GM18868 (cell line): ENCODE results near the gene SPRR1A.

Source experiments
- ATAC-seq: cut with Tn5 transposase; IDR thresholded peaks from one replicate; pipeline ENCODE4 v1.9.1; 2021; ENCODE audit warnings: mild to moderate bottlenecking, moderate library complexity; ENCODE audit not compliant: unreplicated experiment

The SPRR1A gene, protein sequence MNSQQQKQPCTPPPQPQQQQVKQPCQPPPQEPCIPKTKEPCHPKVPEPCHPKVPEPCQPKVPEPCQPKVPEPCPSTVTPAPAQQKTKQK

DNA sequence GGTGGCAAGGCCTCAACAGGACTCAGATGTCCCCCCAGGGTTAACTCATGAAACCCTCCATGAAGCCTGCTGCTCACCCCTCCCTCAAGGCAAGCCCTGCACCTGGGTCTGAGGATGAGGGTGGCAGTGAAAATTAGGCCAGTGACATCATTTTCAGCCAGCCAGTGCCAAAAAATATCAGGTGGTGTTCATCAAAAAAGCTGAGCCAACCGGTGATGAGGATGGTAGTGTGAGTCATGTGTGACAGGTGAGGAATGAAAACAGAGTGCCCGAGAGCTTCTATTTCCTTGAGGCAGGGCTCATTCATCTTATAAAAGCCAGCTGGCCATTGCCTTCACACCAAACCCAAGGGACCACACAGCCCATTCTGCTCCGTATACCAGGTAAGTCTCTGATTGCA is at the start of gene SPRR1A:
SPRR1A (plus strand) TSS at position 339 of the 400 bp plus-strand sequence. CDS start 1,150 bp downstream, outside the sequence.
- ATAC-seq = no peak

DNA sequence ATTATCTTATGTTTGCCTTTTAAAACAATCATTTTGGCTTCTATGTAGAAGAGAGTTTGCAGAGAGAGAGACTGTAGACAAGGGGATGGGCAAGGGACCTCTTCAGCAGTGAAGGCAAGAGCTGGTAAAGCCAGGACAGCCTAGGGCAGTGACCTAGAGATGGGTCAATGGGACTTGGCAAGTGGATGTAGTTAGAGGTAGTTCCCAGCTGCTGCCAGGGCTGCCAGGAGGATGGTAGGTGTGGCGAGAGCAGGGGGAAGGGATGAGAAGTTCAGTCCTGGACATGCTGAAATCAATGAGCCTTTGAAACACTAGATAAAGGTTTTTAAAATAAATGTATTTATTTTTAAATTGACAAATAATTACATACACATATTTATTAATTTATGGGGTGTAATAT is 43.3 kb upstream of the SPRR1A start:
- no peak for ATAC-seq

DNA sequence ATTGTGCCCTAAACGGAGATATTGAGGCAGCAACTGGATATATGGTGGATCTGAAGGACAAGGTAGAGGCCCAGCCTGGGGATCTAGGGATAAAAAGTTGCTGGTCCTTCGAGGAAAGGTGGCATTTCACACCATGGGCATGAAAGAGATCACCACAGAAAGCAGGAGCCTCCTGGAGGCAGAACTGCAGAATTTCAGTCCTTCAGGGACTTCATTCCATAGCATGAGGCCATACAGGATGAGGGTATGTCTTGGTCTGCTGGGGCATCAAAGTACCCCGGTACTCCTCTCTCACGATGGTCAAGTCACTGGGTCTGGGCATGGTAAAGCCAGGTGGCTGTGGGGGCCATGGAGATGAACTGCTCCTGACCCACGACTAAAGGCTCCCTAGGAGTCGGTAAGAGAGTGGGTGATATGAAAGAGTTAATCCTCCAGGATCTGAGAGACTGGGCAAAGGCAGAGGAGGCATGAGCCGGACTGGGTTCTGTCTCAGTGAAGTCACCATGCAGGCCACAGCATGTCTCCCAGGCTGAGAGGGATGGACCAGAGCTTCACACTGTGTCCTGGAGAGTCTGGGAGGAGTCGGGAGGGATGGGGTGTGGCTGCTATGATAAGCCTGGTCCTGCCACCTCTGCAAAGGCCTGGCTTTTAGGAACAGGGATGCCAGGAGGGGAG is 42.7 kb upstream of the SPRR1A start:
- ATAC-seq = no peak

DNA sequence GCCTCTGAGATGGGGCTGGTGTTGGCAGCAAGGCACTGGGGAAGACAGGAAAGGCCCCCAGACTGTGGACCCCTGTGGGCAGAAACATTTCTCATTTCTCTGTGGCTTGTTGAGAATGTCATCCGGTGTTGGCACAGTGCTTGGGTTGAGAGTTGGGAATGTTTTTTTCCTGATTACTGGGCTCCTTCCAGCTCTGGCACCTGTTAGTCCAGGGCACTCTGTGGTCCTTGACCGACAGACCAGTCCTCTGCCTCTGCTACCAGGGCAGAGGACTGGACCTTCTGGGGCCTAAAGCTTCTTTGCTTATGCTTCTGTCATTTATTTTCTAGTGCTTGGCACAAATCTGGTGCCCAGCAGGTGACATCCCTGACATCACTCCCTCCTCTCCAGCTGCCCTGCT is 41.7 kb upstream of the SPRR1A start:
- no peak for ATAC-seq

DNA sequence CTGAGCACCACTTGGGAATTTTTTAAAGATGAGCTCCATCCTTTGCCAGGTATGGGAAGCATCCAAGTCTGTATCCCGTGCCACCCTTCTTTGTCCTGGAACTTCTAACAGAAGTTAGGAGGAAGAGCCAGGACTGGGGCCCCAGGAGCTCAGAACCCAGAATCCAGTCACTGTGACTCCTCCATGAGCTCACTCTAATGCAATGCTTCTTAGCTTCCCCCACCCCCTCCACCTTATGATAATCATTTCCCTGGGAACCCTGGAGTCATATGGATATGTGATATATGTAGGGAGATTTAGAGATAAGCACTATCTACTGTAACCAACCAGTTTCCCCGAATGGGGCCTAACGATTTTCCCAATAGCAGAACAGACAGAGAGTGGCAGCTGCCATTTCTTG is 37.6 kb upstream of the SPRR1A start:
- no peak for ATAC-seq

DNA sequence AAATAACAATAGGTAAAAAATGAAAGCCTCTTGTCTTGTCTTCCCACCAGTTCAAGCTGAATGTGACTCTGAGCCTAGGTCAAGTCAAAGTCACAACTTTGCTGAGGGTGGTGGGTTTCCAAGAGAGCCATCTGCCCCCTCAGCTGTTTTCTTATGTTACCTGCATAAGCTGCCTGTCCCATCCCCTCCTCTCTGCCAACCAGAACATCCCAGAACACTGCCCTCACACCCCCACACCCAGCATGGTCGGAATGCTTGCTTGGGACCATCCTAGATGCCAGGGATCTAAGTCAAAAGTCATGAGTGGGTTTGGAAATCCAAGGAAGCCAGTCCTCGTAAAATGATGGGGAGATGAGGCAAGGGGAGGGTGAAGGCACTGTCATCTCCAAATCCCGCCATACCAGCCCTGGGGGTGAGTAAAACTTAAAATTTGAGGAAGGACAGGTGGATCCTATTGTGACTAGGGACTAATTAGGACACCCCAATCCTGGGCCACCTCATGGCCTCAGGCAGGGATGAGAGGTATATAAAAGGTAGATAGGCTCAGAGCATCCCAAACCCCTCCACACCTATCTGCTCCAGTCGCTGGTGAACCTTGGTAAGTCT is 37.1 kb upstream of the SPRR1A start, which contains the start of gene SPRR5:
SPRR5 (plus strand) TSS at position 556 of the 606 bp plus-strand sequence. CDS start 1,349 bp downstream, outside the sequence.
- ATAC-seq = no peak

DNA sequence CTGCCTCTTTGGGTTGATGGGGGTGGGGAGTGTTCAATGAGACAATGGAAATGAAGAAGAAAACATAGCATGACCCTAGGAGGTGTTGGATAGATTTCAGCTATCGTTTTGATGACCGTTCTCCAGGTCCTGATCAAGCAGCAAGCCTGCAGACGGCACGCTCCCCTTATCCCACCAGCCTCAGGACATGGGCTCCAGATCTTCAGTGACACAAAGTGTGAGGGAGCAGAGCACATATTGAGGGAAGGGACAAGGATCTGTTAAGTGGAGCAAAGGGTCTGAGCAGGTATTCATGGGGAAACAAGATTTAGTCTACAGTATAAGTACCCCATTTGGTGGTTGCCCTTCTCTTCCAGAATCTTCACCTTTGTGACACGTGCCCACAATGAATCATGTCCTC is 32.2 kb upstream of the SPRR1A start:
- ATAC-seq = no peak

DNA sequence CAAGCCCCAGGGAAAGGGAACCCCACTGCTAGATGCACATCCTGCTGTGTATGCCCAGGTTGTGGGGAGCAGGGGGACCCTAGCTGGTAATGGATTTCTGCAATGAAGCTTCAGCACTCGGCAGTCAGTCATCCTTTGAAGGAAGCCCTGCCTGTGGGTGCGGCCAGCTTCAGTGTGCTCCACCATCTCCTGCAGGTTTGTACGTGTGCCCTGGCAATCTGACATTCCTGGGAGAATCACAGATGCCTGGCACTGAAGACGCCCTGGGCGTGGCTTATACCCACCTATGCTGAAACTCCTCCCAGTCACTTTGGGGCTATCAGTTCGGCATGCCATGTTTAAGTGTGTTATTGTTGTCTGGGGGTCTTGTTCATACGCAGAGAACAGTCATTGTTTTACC is 30.1 kb upstream of the SPRR1A start:
- no peak for ATAC-seq

DNA sequence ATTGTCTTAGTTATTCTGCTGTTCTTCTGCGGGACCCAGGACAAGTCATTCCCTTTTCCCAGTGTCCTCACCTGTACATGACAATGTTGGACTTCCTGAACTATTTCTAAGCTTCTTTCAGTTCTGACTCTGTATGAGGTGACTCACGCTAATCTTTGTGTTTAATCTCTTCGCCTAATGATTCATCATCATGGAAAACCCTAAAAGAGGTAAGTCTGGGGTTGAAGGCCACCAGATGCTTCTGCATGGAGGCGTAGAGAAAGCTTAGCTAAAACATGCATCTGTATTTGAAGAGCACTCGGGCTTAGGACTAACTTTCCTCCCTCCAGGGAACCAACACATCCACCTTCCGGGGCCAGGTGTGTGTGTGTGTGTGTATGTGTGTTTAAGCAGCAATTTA is 29.4 kb upstream of the SPRR1A start:
- ATAC-seq = no peak

DNA sequence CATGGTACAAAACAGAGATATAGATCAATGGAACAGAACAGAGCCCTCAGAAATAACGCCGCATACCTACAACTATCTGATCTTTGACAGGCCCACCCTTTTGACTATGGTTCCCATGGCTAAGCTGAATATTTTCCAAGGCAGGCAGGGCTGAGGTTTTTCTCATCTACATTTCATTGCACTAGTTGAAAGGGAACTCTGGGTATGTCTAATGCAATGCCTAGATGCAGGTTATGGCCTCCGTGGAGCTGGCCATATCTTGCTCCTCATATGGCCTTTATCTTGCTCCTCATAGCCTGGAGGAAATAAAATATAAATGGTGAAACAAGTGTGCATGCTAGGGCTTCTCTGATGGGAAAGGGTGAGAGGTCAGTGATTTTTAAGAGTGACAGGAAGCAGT is 26.3 kb upstream of the SPRR1A start:
- ATAC-seq = no peak

DNA sequence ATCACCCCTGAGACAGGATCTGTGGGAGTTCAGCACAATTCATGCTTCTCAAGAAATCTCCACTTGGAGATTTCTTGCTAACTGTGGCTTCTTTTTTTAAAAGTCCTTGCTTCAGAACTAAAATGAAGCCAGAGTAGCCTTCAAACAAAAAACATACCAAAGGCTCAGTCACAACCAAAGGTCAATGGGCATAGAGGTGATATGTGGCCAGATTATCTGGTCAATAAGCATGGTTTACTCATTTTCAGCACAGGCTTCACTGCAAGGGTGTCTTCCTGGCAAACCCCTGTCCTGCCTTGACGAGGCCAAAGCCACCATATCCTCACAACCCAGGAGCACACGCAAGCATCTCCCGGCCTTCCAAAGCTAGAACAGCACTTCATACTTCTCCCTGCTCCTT is 24.6 kb upstream of the SPRR1A start:
- ATAC-seq = no peak

DNA sequence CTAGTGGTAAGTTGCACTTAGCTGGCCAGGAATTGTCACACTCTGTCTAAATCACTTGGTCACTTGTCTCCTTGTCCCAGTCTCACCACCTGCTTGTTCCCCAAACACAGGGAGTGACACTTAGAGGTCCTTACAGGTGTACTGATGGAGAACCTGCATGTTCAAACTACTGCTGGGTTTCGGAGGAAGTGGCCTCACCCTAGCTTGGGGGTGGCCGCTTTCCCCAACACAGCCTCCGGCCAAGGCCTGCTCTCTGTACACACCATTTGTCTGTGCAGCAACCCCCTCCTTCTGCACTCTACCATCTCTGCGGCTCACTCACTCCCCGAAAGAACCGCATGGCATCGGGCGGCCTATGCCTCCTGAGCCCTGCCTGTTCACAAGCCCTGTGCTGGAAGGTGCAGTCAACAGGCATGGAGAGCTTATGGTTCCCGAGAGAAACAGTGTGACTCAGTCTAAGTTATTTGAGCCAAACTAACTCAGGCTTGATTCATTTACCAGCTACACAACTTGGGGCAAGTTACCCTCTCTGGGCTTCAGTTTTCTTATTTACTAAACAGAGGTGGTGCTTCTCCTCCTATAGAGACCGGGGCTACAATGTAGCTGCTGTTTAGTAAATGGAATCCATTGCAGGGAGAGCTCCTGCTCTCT is 24.0 kb upstream of the SPRR1A start:
- ATAC-seq = no peak

DNA sequence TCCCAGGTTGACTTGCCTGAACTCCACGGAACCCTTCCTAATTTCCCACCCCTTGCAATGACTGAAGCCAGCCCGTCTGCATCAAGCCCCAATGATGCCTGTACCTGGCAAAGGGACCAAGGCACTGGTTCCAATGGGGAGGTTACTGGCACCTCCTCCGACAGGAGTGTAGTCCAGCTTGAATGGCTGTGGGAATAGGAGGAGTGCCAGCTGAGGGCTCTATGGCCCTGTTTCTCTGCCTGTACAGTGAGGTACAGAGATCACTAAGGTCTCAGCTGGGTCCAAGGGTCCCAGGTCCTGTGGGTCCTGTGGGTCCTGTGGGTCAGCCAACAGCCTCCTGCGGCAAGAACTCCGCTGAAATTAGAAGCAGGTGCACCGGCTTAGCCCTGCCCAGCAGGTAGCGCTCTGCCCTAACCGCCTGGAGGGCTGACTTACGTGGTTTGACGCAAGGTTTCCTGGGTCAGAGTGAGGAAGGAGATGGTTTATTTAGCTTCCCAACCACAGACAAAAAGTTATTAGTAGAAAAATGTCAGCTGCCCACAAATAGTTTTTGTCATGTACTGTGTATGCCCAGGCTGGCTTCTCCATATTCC is 23.3 kb upstream of the SPRR1A start:
- ATAC-seq = no peak

DNA sequence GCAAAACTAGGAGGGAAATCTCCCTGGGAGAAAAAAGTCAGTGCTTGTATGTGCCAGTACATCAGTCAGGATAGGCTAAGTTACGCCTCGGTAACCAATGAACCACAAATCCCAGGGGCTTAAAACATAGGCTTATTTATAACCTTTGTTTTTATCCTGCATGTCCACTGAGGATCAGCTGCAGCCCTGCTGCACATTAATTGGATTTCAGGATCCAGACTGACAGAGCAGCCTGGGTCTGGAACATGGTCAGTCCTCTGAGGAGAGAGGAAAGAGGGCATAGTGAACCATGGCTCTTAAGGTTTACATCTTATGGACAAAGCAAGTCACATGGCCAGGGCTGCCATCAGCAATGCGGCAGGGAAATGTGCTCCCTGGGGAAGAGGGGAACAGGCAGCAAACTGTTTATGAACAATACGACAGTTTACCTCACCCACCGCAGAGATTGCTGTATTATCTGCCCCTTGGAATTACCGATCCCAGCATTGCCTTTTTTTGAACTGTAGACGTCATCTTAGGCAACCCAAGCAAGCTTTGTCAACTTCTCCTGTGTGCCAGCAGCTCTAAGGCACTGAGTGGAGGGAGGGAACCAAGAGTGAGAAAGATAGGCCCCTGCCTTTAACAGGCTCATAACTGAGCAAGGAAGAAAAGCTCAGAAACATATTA is 22.5 kb upstream of the SPRR1A start:
- ATAC-seq = no peak

DNA sequence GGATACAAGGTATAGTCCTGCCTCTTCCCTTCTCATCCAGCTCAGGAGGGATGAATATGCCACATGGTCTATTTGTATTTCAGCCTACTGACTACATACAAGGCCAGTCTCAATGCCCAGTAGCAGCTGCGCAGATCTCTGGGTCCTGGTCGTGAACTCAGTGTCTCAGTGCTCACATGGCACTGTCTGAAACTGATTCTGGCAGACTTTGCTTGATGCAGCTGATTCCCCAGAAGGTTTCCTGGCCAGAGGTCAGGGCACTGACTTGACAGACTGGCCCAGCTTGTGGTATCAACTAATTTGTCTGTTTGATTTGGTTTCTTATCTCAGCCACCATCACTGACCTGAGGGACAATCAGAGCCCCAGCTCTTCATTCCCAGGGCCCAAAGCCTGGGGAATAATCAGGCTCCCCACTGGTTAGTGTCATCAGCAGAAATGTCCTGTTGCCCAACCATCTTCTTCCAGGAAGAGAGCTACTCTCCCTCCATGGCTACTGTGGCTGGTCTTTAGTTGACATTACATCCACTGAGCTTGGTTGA is 20.9 kb upstream of the SPRR1A start:
- ATAC-seq = no peak

DNA sequence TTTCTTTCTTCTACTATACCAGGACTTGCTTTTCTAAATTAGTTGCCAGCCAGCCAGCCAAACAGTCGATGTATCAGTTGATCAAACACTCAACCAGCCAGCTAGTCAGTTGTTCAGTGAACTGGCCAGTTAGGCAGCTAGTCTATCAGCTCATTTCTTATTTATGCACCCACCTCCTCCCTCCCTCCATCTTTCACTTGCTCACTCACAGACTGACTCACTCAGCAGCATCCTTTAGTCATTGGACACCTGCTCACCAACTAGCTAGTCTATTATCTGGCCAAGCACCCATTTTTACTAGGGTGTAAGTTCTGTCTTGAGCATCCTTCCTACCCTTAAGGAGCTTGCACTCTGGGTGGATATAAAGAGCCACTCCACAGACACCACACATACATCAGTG is 19.3 kb upstream of the SPRR1A start:
- ATAC-seq = no peak

DNA sequence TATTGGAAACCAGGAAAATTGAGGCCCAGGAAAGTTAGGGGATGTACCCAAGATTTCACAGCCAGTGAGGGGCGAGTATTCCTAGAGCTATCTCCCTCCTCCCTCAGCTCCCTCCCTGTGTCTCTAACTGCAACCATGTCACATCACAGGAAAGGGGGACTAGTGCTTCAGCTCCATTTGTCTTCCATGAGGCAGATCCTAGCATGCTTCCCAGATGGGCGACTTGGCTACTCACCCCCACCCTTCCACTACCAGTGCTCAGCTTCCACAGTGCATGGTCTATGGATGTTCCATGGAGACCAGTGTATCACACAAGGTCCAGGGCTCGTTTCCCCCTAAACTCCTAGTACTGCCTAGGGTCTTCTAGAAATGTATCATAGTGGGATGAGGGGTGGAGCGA is 18.0 kb upstream of the SPRR1A start:
- ATAC-seq = no peak

DNA sequence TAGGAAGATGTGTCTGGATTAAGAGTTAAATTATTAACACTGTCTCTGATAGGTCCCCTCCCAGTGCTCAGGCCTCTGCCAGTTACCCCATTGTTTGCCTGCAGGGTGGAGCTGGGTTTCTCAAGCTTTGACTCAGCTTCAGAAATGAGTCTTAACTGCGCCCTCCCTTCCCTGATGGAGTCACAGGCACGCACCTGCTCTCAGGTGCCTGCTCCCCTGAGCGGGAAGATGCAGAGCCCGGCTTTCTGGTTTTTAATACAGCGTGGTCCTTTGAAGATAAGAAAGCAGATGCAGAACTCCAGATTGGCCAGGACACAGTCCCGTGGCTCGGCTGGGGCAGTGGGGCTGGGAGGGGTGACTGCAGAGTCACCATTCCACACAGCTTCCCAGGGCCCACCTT is 16.7 kb upstream of the SPRR1A start:
- no peak for ATAC-seq

DNA sequence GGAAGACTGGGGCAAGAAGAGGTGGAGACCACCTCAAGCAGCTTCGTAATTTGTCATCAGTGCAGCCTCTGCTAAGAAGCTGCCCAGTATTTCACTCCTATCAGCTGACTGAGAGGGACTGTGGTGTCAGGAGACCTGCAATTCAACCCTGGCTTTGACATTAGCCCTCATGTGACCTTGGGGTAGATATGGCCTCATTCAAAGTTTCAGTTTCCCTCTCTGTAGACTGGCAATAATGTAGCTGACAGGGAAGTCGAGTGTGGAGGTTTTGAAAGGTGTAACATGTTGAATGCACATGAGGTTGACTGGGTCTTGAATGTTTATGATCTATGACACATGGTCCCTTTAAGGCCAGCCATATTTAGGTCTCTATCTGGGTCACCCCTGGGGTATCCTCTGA is 15.6 kb upstream of the SPRR1A start:
- peak; percentile 58 for ATAC-seq

DNA sequence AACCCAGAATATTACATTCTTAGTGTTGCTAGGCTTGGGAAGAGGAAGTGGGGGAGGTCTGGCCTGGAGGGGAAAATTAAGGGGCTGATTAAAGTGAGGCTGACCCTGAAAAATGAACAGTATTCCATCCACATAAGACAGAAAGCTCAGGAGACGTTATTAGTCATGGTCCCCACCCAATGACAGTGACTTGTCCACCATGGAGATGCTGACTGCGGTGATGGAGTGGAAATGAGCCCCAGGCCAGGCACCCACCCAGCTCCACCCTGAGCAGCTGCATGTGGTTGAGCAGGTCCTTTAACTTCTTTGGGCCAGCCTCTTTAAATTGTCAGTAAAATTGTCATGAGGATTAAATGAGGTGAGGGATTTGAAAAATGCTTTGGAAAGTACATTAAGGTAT is 14.8 kb upstream of the SPRR1A start:
- ATAC-seq = no peak

DNA sequence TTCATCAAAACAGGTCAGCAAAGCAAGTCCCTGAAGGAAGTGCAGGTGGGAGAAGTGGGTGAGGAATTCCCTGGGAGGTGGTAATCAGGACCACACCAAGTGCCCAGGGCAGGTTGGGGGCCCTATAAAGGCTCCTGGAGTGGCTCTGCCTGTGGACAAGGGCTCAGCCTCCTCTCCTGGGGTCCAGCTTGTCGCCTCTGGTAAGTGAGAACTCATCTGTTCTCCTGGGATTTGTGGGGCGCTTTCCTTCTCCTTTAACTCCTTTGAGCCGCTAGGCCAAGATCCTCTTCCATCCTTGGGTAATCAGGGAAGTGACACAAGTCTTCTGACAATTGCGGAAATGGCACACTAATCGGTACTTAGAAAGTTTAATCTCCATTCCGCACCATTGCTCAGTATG is 13.4 kb upstream of the SPRR1A start, which contains the start of gene SPRR4:
SPRR4 (plus strand) TSS at position 154 of the 400 bp plus-strand sequence. CDS start 1,243 bp downstream, outside the sequence.
- ATAC-seq = no peak
